ENCODE data around the gene PRKCE.

PRKCE gene

GRCh38 chr2:45786030-45786835, 134.8 kb downstream of the PRKCE start:
- no peak for DNase-seq

- DNase-seq, result no peak
Measured at GRCh38 chr2:45786836-45787357, 135.4 kb downstream of the PRKCE start.

GRCh38 chr2:45788401-45788800, 136.9 kb downstream of the PRKCE start:
- DNase-seq, result no peak

GRCh38 chr2:45789317-45789716, 137.8 kb downstream of the PRKCE start:
- no peak for DNase-seq

GRCh38 chr2:45789961-45790723, 138.7 kb downstream of the PRKCE start:
- DNase-seq, result no peak

- DNase-seq, result no peak
Measured at GRCh38 chr2:45793305-45793962, 142.0 kb downstream of the PRKCE start.

- DNase-seq, result no peak
Measured at GRCh38 chr2:45794134-45794617, 142.7 kb downstream of the PRKCE start.

GRCh38 chr2:45796500-45796899, 145.0 kb downstream of the PRKCE start:
- DNase-seq, result no peak

GRCh38 chr2:45797451-45798230, 146.2 kb downstream of the PRKCE start:
- DNase-seq, result no peak

- DNase-seq, result no peak
Measured at GRCh38 chr2:45799679-45800381, 148.4 kb downstream of the PRKCE start.

- no peak for DNase-seq
Measured at GRCh38 chr2:45802499-45803138, 151.1 kb downstream of the PRKCE start.

DNA sequence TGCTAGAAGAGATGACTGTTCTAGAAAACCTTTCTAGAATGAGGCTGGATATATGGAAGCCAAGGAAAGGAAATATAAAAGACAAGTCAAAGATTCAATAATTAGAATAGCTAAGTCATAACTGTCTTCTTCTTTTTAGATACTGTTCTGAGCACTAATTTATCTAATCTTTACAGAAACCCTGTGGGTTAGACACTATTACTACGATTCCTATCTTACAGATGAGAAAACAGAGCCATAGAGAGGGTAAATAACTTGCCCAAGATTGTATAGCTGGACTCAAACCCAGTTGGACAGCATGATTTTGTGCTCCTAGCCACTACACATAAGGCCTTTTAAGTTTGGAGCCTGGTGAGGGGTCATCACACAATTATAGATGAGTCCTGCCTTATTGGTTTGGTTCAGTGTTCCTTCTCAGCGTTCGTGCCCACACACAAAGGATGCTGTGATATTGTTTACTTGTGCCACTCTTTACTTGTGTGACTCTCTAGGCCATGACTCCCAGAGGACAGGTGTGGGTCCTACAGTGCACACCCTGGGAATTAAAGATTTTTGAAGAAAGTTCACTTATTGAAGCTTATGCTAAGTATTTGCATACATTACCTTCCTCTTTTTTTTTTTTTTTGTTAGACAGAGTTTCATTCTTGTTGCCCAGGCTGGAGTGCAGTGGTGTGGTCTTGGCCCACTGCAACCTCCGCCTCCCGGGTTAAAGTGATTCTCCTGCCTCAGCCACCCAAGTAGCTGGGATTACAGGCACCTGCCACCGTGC, 153.7 kb downstream of the PRKCE start:
- no peak for DNase-seq

GRCh38 chr2:45806563-45807358, 155.3 kb downstream of the PRKCE start:
- DNase-seq, result no peak

DNA sequence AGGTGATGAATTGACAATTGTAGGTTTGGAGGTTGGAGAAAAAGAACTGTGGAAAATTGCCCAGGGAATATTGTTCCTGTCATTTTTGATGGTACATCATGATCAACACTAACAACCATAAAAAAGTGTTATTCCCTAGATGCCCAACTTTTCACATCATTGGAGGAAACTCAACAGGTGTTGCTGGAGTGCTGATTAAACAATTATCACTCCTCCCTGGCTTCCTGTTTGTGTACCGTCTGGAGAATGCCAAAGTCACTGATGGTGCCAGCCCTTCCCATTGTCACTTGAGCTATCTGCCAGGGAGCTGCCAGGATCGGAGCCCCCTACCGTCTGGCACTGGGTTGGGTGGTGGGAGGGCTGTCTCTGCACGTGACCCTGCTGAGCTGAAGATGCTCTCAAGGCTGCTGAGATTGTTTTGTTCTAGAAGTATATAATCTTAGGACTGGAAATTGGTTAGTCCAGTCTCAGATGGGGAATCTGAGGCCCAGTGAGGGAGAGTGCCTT, 156.9 kb downstream of the PRKCE start:
- no peak for DNase-seq

DNA sequence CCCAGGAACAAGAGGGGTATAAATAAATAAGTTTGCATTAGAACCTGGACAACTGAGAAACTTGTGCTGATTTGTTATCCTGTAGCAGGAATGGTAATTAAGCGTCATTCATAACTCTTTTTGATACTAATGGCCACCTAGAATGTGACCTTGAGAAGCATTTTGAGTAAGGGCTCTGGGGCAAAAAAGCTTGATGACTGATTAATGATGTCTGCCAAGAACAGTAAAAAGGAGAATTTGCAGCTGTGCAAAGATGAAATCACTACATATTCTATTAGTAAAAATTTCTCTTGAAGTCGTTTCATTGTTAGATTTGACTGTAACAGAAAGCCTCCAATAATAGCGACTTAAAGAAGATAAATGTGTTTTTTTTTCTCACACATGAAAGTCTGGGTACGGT, 157.7 kb downstream of the PRKCE start:
- DNase-seq, result no peak

GRCh38 chr2:45812011-45812500, 160.6 kb downstream of the PRKCE start:
- no peak for DNase-seq

DNA sequence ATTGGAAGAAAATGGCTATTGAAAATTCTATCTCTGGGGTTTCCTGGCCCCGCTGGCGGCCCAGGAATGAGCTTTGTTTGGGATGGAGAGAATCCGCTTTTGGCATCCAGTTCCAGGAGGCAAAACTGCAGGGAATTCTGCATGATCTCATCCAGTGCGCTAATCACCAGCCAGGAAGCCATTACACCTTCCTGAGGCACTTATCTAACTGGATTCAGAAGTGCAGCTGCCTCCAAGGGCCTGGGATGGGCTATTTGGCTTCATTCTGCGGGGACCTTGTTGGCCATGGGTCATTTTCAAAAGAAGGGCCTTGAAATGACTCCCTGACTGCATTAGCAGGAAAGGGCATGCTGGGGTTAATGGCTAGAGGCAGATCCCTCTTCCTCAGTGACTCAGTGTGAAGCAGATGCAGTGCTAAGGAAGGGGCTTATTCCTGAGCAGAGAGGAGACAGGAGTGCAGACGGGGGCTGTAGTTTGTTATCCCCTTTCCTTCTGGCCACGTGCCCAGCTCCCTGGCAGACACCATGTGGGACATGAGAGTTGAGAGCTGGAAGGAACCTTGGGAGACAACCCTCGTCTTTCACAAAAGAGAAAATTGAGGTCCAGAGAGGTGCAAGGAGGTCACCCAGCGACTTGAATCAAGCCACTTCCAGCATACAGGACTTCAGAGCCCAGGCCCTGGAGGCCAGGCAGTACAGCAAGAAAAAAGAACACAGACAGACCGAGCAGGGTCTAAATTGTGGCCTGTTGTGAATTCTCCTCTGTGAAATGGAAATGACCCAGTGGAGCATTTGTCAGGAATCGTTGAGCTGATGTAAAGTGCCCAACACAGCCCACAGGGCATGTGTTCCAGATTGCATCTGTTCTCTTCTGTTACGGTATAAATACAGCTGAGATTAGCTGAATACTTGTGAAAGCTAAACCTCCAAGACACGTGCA, 161.8 kb downstream of the PRKCE start:
- no peak for DNase-seq

DNA sequence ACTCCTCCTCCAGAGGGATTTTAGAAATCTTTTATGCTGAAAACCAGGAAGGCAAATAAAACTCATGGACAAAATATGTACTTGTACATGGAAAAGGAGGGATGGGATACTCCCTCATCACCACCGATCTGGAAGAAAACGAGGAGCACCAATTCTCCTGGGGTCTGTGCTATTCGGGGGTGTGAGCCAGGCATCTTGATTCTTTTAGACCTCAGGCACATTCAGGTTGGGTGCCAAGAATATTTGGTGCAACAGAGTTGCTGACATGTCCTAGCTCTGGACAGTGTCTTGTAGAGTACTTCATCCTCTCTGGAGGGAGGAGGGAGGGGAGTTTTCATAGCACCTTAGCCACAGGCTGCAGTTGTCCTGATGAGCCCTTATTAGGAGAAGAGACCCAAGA, 163.0 kb downstream of the PRKCE start:
- DNase-seq, result no peak
